ENCODE data around the gene S1PR5. TPM values are rescaled to one million over a fixed set of nuclear protein-coding genes. Genes with fewer than 3 reads are reported as not detected.
A peak's percentile ranks its signal among the peaks of the same experiment; 100 is the strongest.

Gene S1PR5
- total RNA-seq = 0.23 TPM in 1 of 2 replicates, not detected in the other

GRCh38 chr19:10517361-10517759 is at the start of gene S1PR5:
Gene S1PR5 (minus strand): TSS chr19:10517447. CDS start chr19:10515011, 2,436 bp downstream.
- no peak for DNase-seq (ENCODE audit: low spot score)
- no peaks in the 10 kb centered on the region for H3K36me3 Mint-ChIP-seq (ENCODE audit: low read depth)
- intact Hi-C loops (cut with micrococcal nuclease) = loop anchor here (5.0 kb wide), 1 partner anchor 230 kb away; the partner anchor contains the start of genes ICAM4 and ICAM5
- peaks cover 65% of the 10 kb centered on the region for H3K27me3 Mint-ChIP-seq (ENCODE audit: low read depth)
- peak within 1 kb of the TSS; percentile 34 for H3K4me3 Mint-ChIP-seq (ENCODE audit: low read depth)
- H3K4me1 Mint-ChIP-seq (ENCODE audit: low read depth) = peaks cover 23% of the 10 kb centered on the region
- H3K9me3 Mint-ChIP-seq = no peaks in the 10 kb centered on the region
- H3K27ac Mint-ChIP-seq = no peak within 1 kb of the TSS

GRCh38 chr19:10566658-10567410 is 49.6 kb upstream of the S1PR5 start:
- no peaks in the 10 kb centered on the region for H3K27me3 Mint-ChIP-seq (ENCODE audit: low read depth)
- DNase-seq (ENCODE audit: low spot score) = peak; percentile 60
- no peaks in the 10 kb centered on the region for H3K9me3 Mint-ChIP-seq
- H3K27ac Mint-ChIP-seq = peak overlapping the region; percentile 91
- peaks cover 41% of the 10 kb centered on the region for H3K36me3 Mint-ChIP-seq (ENCODE audit: low read depth)
- intact Hi-C loops (cut with micrococcal nuclease) = loop anchor here (1.0 to 5.0 kb wide), 4 partner anchors 65 to 462 kb away; partner anchors contain the start of genes CDC37 and KEAP1
- peaks cover 38% of the 10 kb centered on the region for H3K4me1 Mint-ChIP-seq (ENCODE audit: low read depth)
- peak overlapping the region; percentile 91 for H3K4me3 Mint-ChIP-seq (ENCODE audit: low read depth)

DNA sequence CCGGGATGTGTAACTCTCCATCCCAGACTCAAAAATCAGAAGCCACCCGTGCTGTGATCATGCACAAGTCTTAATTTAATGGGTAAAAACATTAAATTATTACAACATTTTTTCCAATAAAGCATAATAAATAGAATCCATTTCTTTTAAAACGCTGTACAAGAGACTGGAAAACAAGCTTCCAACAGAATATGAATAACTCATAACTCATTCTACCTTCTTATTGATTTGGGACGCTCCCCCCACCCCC is 49.1 kb upstream of the S1PR5 start:
- Mint-ChIP-seq H3K36me3 (ENCODE audit: low read depth) (peaks cover 46% of the 10 kb centered on the region), H3K27ac (peak overlapping the region; percentile 91), H3K4me3 (ENCODE audit: low read depth) (peak overlapping the region; percentile 91), H3K9me3 (no peaks in the 10 kb centered on the region), H3K27me3 (ENCODE audit: low read depth) (no peaks in the 10 kb centered on the region), H3K4me1 (ENCODE audit: low read depth) (peaks cover 38% of the 10 kb centered on the region)
- intact Hi-C loops (cut with micrococcal nuclease) = loop anchor here (1.0 to 5.0 kb wide), 4 partner anchors 64 to 462 kb away; partner anchors contain the start of genes CDC37 and KEAP1
- no peak for DNase-seq (ENCODE audit: low spot score)

DNA sequence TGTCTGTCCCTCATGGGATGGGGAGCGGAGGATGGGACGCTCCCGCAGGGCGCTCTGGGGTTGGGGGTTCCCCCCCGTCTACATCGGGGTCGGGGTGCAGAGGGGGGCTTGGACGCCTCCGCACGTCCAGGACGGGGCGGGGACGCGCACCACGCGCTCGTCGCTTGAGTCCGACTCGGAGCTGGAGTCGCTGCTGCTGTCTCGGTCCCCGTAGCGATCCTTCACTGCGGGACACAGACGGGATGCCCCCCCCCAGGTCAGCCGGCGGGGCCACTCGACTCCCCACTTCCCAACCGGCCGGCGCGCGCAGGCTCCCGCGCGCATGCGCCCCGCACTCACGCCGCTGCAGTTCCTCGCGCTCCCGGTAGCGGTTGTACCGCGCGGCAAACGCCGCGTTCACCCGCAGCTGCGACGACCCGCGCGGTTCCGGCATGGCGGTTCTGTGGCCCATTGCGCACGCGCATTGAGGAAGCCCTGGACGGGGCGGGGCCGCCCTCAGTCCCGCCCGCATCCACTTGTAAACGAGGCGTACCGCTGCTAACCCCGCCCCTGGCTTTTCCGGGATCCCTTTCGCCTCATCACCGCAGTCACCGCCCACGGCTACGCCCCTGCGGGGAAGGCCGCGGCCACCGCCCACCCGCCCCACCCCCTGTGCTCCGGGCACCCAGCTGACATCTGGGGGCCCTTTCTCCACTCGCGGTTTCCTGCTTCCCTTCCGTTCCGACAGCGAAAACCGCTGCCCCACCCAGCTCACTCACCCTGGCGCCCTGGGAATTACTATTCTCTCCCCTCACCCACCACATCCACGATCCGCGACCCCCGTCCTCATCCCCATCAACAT is 48.5 kb upstream of the S1PR5 start, which contains the start of gene KRI1:
Gene KRI1 (minus strand): TSS at position 444 of the 841 bp plus-strand sequence. CDS start 11 bp downstream, at position 433.
- intact Hi-C loops (cut with micrococcal nuclease) = loop anchor here (1.0 to 5.0 kb wide), 4 partner anchors 63 to 461 kb away; partner anchors contain the start of genes CDC37 and KEAP1
- Mint-ChIP-seq H3K9me3 (no peaks in the 10 kb centered on the region), H3K27ac (peak within 1 kb of the TSS; percentile 91), H3K4me1 (ENCODE audit: low read depth) (peaks cover 38% of the 10 kb centered on the region), H3K4me3 (ENCODE audit: low read depth) (peak within 1 kb of the TSS; percentile 91), H3K36me3 (ENCODE audit: low read depth) (peaks cover 51% of the 10 kb centered on the region), H3K27me3 (ENCODE audit: low read depth) (no peaks in the 10 kb centered on the region)
- DNase-seq (ENCODE audit: low spot score) = peak; percentile 99

- H3K27ac Mint-ChIP-seq = peak overlapping the region; percentile 91
- intact Hi-C loops (cut with micrococcal nuclease) = loop anchor here (5.0 kb wide), 2 partner anchors 63 to 192 kb away; partner anchors contain the start of gene KEAP1
- peak overlapping the region; percentile 91 for H3K4me3 Mint-ChIP-seq (ENCODE audit: low read depth)
- DNase-seq (ENCODE audit: low spot score) = peak; percentile 51
- no peaks in the 10 kb centered on the region for H3K9me3 Mint-ChIP-seq
- H3K4me1 Mint-ChIP-seq (ENCODE audit: low read depth) = peaks cover 35% of the 10 kb centered on the region
- no peaks in the 10 kb centered on the region for H3K27me3 Mint-ChIP-seq (ENCODE audit: low read depth)
- peaks cover 58% of the 10 kb centered on the region for H3K36me3 Mint-ChIP-seq (ENCODE audit: low read depth)
Observed at GRCh38 chr19:10565028-10565566, 47.9 kb upstream of the S1PR5 start.

GRCh38 chr19:10562609-10563008 is 45.4 kb upstream of the S1PR5 start:
- peaks cover 73% of the 10 kb centered on the region for H3K36me3 Mint-ChIP-seq (ENCODE audit: low read depth)
- H3K4me3 Mint-ChIP-seq (ENCODE audit: low read depth) = no peak overlapping the region
- peaks cover 24% of the 10 kb centered on the region for H3K4me1 Mint-ChIP-seq (ENCODE audit: low read depth)
- no peaks in the 10 kb centered on the region for H3K9me3 Mint-ChIP-seq
- DNase-seq (ENCODE audit: low spot score) = no peak
- H3K27ac Mint-ChIP-seq = no peak overlapping the region
- no peaks in the 10 kb centered on the region for H3K27me3 Mint-ChIP-seq (ENCODE audit: low read depth)
- intact Hi-C loops (cut with micrococcal nuclease) = no loop called here

DNA sequence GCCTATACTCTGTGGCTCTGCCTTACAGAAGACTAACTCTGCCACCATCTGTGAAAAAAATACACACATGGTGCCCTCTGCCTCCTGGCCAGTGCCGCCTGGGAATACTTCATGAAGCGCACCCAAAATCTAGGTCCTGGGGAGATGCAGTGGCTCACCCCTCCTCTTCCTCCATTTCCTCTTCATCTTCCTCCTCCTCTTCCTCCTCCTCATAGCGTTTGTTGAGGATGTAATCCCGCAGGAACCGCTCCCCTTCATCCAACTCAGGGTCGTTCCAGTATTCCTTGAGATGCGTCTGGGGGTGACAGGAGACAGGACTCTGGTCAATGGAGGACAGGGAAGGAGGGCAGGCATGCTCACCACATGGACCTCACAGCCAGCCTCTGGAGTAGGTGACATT is 42.9 kb upstream of the S1PR5 start:
- Mint-ChIP-seq H3K27ac (no peak overlapping the region), H3K4me1 (ENCODE audit: low read depth) (peaks cover 15% of the 10 kb centered on the region)

DNA sequence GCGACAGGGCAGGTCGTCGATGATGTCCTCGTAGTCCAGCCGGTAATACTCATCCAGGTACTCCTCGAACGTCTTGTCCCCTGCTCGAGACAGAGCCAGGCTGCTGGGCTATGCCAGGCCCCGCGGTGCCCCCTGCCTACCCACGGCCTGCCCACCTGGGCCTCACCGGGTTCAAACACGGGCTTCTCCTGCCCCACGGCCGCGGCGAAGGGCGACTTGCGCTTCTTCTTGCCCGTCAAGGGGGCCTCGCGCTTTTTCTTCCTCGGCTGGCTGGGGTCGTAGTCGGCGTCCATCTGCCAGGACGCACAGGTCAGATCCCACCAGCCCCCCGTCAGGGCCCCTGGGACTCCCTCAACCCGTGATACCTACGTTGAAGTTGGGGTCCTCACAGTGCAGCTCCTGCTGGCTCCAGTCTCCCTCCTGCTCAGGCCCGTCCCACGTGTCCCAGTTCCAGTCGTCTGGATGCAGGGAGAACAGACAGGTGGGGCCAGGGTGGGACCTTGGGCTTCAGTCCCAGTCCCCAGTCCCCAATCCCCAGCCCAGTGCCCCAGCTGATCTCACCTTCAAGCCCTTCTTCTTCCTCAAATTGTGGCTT is 40.5 kb upstream of the S1PR5 start:
- Mint-ChIP-seq H3K27me3 (ENCODE audit: low read depth) (no peaks in the 10 kb centered on the region), H3K9me3 (no peaks in the 10 kb centered on the region), H3K36me3 (ENCODE audit: low read depth) (peaks cover 77% of the 10 kb centered on the region), H3K4me1 (ENCODE audit: low read depth) (peaks cover 28% of the 10 kb centered on the region), H3K27ac (no peak overlapping the region), H3K4me3 (ENCODE audit: low read depth) (no peak overlapping the region)
- intact Hi-C loops (cut with micrococcal nuclease) = no loop called here
- no peak for DNase-seq (ENCODE audit: low spot score)

More for the DNA sequence above, 42.9 kb upstream of the S1PR5 start:
- Mint-ChIP-seq H3K9me3 (no peaks in the 10 kb centered on the region), H3K27me3 (ENCODE audit: low read depth) (no peaks in the 10 kb centered on the region), H3K4me3 (ENCODE audit: low read depth) (no peak overlapping the region), H3K36me3 (ENCODE audit: low read depth) (peaks cover 66% of the 10 kb centered on the region)
- intact Hi-C loops (cut with micrococcal nuclease) = no loop called here
- DNase-seq (ENCODE audit: low spot score) = no peak

- DNase-seq (ENCODE audit: low spot score) = no peak
- H3K9me3 Mint-ChIP-seq = no peaks in the 10 kb centered on the region
- no peaks in the 10 kb centered on the region for H3K27me3 Mint-ChIP-seq (ENCODE audit: low read depth)
- no peak overlapping the region for H3K27ac Mint-ChIP-seq
- no peak overlapping the region for H3K4me3 Mint-ChIP-seq (ENCODE audit: low read depth)
- H3K4me1 Mint-ChIP-seq (ENCODE audit: low read depth) = peaks cover 35% of the 10 kb centered on the region
- intact Hi-C loops (cut with micrococcal nuclease) = no loop called here
- H3K36me3 Mint-ChIP-seq (ENCODE audit: low read depth) = peaks cover 78% of the 10 kb centered on the region
Observed at GRCh38 chr19:10555610-10555973, 38.3 kb upstream of the S1PR5 start.

DNA sequence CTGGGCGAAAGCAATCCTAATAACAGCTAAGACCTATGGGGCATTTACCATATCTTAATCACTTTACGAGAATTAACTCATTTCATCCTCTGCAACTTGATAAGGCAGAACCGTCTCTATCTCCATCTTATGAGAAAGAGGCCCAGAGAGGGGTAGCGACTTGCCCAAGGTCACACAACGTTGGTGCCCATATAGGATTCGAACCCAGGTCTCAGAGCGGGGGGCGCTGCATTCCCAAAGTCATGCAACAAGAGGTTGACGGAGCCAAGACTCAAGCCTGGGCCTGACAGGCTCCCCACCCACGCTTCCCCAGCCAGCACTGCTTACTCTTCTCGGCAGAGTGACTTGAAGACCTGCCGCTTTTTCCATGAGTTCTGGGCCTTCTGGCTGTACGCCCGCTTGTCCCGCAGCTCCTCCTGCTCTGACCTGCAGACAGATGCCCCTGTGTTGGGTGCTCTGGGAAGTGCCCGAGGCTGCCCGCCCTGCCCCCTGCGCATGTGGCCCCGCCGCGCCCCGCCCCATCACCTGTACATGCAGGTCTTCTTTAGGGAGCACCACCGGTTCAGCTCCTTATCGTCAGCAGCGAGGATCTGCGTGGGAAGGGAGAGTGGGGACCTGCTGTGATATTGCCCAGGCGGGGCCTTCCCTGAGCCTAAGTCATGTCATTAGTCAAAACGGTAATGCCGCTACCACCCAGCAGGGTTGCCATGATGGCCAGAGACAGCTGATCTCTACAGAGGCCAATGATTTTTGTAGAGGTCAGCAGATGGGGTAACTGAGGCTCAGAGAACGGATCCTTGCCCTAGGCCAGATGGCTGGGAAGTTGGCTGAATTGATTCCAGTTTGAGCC is 37.7 kb upstream of the S1PR5 start:
- H3K4me3 Mint-ChIP-seq (ENCODE audit: low read depth) = peak overlapping the region; percentile 2
- peaks cover 37% of the 10 kb centered on the region for H3K4me1 Mint-ChIP-seq (ENCODE audit: low read depth)
- H3K27me3 Mint-ChIP-seq (ENCODE audit: low read depth) = no peaks in the 10 kb centered on the region
- intact Hi-C loops (cut with micrococcal nuclease) = loop anchor here (5.0 kb wide), 1 partner anchor 48 kb away; no protein-coding TSS in a partner anchor
- no peaks in the 10 kb centered on the region for H3K9me3 Mint-ChIP-seq
- H3K27ac Mint-ChIP-seq = peak overlapping the region; percentile 85
- DNase-seq (ENCODE audit: low spot score) = no peak
- H3K36me3 Mint-ChIP-seq (ENCODE audit: low read depth) = peaks cover 78% of the 10 kb centered on the region

DNA sequence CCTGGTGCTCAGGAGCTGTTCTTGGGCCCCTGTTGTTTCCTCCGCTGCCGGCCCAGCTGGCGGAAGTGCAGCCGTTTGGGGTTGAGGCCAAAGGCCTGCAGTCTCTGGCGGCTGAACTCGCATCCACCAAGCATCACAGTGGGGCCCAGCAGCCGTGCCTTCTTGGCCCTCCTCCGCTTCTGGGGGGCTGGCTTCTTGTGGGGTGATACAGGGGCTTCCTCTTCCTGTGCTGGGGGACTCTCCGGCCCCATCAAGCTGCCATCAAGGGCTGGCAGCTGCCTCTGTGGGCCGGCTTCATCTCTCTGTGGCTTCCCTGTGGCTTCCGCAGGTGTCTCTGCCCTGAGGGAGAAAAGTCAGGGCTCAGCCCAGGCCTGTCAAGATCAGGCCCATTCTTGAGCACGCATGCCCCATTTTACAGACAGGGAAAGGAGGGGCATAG is 36.7 kb upstream of the S1PR5 start:
- H3K4me3 Mint-ChIP-seq (ENCODE audit: low read depth) = peak overlapping the region; percentile 37
- H3K9me3 Mint-ChIP-seq = no peaks in the 10 kb centered on the region
- H3K27me3 Mint-ChIP-seq (ENCODE audit: low read depth) = no peaks in the 10 kb centered on the region
- H3K27ac Mint-ChIP-seq = peak overlapping the region; percentile 85
- intact Hi-C loops (cut with micrococcal nuclease) = loop anchor here (5.0 kb wide), 1 partner anchor 47 kb away; no protein-coding TSS in a partner anchor
- peak; percentile 68 for DNase-seq (ENCODE audit: low spot score)
- H3K36me3 Mint-ChIP-seq (ENCODE audit: low read depth) = peaks cover 78% of the 10 kb centered on the region
- peaks cover 37% of the 10 kb centered on the region for H3K4me1 Mint-ChIP-seq (ENCODE audit: low read depth)

Data from activated T-helper 2 cell treated with anti-CD3 and anti-CD28 coated beads, Interferon-gamma antibody, Interleukin-2, Interleukin-4, amounts not matched to agents 10 μg/mL and 5 μg/mL and 100 μg/mL, durations not matched to agents 14 hours and 24 hours and 36 hours (primary cell).